GM19438 (cell line): Measurements from ENCODE around the gene HMGB4.

Source experiments
- ATAC-seq: cut with Tn5 transposase; IDR thresholded peaks from one replicate; pipeline ENCODE4 v1.9.1; 2021; ENCODE audit warnings: low read depth; ENCODE audit not compliant: unreplicated experiment

HMGB4 gene

DNA sequence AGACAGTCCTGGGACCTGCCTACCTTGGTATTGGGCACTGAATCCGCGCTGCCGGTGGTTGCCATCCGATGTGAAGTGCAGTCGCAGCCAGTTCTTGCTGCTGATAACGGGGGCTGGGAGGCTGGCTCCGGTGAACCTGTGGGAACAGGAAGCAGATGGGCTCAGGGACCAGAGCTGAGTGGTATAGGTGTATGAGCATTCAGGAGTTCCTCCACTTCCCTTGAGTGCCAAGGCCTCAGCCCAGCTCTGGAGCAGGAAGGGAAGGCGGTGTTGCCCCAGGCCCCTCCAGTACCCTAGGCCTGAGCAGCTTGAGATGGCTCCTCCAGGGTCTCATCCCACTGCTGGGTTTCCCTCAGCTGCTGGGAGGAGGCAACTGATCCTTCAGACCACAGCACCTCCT, 17.0 kb upstream of the HMGB4 start:
- ATAC-seq, result no peak

DNA sequence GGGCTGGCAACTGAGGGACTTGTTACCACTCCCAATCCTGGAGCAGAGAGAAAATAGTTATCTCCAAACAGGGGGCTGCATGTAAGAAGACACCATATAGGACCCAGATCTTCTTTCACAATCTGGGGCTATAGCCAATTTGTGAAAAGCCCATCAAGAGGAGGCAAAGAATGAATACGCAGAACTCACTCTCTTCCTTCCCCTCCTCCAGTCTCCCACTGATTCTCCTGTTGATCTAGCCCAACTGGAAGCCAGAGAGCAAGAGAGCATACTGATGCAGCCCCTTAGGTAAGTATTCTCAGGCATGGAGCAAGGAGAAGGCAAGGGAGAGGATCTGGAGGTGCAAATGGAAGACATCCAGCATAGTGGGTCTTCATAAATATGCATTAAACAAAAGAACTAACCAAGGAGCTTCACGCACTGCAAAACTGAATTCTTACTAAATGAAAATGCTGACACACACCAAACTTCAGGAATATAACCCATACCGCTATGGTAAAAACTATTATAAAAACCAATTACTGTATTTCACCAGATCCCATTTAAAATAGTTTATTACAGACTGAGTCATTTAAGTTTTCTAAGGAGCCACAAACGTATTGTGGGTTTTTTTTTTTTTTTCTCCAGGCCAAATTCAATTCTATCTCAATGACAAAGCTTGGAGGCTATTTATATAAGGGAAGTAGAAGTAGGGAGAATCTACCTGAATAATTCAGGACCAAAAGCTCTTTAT, 15.5 kb upstream of the HMGB4 start:
- no peak for ATAC-seq

DNA sequence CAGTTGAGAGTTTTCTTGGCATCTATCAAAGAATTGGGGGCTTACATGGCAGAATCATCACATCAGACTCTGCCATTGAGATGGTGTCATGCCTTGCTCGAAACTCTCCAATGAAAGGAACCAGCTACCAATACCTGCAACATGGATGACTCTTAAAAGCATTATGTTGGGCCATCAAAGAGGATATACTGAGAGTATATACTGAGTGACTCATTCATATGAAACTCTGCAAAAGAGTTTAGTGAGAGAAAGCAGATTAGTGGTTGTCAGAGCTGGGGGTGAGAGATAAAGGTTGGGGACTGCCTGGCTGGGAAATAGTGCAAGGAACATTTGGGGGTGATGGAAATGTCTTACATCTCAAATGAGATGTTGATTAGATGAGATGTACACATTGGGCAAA, 14.7 kb upstream of the HMGB4 start:
- ATAC-seq, result no peak

DNA sequence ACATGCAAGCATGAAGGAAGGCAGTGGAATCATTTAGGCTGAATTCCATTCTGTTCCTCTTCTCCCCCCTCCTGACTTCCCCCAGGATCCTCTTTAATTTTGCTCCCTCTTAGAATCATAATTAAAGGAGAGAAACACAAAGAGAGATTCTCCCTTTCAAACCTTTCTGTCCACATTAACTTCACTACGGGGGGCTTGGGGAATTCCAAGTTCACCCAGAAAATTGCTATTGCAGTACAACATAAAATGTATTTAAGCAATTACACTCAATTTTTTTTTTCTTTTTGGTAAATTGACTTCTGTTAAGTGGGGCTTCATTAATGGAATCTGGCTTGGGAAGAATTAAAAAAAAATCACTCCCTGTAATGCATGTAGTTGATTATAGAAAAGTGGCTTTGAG, 13.4 kb upstream of the HMGB4 start:
- ATAC-seq, result no peak

DNA sequence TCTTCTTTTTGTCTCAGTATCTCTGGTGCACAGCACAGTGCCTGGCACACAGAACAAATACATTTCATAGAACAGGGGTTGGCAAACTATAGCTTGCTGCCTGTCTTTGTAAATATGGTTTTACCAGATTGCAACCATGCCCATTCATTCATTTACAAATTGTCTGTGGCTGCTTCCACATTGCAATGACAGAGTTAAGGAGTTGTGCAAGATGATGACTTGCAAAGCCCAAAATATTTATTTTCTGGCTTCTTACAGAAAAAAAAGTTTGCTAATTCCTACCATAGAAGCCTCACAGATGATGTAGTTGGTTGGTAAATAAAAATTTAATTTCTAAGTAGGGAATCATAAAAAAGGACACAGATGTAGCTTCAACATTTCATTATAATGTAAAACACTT, 11.2 kb upstream of the HMGB4 start:
- no peak for ATAC-seq

DNA sequence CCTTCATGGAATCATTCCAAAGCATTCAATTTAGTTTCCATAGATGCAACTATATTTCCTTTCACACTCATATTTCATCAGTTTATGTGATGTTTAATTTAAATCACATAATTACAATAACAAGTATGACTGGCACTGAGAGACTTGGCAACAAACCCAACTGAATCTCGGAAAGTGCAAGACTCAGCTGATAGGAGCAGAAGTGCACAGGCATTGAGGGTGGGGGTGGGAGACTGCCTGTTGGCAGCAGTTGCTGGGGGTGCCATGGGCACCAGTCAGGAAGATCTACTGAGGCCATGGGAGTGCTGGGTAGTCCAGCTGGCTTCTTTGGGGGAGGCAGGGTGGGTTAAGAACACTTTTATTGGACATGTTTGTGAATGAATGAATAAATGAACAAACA, 10.4 kb upstream of the HMGB4 start:
- no peak for ATAC-seq

DNA sequence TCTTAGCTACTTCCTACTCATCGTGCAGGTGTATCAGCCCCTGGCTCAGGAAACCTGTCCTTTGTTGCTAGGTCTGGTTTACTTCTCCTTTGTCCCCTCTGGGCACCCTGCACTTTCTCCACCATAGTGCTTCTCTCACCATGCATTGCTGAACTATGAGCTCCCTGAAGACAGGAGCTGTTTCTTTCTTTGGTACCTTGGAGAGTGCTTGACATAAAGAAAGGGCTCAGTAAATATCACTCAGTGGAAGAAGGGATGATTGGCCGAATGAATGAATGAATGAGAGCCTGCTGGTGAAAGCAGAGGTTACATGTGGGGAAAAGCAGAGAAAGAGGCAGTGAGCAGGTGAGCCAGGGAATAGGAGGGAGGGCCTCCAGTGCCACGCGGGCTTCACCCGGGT, 9.8 kb upstream of the HMGB4 start:
- no peak for ATAC-seq

DNA sequence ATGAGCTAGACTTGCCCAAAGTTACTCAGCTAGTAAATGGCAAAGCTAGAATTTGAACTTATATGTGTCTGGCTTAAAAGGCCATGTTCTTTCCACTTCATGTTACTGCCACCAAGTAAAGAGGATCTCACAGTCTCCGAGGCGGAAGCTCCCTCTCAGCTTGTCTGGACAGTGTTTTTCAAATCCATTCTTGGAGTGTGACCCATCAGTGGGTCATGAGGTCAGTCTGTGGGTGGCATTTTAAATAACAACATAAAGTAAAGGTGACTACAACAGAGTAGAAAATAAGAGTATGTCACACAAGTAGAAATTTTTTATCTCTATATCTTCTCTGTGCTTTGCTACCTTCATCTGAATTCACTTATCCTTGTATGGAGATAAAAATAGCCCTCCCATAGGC, 3.2 kb upstream of the HMGB4 start:
- no peak for ATAC-seq

DNA sequence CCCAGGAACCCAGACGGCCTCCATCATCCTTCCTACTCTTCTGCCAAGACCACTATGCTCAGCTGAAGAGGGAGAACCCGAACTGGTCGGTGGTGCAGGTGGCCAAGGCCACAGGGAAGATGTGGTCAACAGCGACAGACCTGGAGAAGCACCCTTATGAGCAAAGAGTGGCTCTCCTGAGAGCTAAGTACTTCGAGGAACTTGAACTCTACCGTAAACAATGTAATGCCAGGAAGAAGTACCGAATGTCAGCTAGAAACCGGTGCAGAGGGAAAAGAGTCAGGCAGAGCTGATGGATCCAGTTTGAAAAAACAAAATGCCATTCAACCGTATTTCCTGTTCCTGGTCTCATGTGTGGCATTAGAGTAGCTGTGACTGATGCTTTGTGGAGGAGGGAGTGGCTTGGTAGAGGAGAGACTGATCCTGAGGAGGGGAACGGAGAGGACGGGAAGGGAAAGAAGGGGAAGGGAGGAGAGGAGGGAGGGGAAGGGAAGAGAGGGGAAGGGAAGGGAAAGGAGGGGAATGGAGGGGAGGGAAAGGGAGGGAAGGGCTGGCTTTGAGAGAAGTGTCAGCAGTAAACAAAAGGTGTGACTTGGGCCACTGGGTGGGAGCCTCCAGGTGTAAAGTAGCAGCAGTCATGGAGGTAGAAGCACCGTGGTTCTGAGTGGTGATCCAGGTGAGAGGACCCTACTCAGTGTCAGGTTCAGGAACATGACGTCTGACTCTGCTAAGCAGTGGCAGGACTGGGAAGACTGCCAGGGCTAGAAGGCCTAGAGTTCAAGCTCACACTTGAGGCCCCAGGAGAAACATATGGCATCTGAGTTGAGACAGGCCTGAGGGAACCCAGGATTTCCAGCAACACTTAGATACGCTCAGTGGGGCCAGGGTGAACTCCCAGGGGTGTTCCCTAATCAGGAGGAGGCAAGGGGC, 846 bp downstream of the HMGB4 start:
- no peak for ATAC-seq

DNA sequence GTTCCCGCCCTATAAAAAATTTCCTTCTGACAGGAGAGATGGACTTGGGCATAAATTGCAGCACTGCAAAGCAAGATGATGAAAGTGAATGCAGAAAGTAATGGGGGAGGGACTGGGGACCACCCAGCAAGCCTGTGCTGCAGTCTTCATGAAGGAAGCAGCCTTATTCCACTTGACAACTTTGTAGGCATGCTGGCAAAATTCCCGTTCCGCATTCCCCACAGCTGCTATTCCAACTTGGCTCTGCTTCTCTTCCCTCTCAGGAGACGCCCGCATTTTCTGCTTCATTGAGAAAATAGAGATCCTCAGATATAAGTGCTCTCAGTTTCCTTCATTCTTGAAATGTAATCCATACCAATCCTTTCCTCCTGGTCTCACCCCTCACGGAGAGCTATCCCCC, 2.4 kb downstream of the HMGB4 start:
- ATAC-seq, result no peak

DNA sequence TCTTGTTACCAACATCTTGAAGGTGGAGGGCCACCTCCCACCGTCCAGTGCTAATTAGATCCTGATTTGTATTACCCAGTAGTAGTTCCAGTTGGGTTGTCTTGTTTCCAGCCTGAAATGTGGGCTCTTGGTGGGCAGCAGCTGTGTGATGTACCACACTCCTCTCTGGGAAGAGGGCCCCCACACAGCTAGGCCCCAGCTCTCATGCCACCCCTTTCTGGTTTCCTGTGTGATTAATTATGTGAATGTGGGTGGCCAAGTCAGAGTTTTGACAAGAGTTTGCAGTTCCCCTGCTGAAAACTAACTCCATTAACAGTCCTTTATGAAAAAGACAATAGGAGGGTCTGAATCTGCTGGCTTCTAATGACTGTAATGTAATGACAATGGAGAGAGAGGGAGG, 3.8 kb downstream of the HMGB4 start:
- no peak for ATAC-seq

DNA sequence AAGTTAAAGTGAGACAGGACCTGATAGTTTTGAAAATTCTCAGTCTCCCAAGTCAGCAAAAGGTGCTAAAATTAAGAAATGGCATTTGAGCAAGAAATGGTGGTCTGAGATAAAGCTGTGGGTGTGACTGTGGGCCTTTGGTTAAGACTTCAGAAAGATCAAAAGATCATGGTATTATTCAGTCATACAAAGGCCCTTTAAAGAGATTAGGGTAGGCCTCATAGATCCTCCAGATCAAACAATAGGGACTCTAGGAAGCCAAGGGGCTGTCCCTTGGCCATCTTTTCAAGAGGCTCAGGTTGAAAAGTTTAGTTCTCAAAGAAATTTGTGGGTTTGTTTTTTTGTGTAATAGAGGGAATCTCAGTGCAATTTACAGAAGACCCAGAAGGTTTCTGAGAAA, 8.4 kb downstream of the HMGB4 start:
- ATAC-seq, result no peak

DNA sequence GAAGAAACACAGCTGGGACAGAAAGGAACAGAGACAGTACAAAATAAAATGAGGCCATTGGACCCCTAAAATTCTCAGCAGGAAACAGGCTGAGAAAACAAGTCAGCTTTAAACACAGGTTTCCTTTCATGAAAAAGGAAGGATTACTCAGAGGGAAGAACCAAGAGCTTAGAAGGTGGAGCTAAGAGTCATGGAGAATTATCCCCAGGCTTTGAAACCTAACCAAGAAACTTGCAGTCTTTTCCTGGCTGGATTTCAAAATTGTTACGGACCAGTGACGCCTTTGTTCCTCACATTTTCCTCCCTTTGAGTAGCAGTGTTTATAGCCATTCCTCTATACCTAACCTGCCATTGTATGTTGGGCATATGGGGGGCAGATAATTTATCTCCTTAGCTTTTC, 8.8 kb downstream of the HMGB4 start:
- no peak for ATAC-seq

DNA sequence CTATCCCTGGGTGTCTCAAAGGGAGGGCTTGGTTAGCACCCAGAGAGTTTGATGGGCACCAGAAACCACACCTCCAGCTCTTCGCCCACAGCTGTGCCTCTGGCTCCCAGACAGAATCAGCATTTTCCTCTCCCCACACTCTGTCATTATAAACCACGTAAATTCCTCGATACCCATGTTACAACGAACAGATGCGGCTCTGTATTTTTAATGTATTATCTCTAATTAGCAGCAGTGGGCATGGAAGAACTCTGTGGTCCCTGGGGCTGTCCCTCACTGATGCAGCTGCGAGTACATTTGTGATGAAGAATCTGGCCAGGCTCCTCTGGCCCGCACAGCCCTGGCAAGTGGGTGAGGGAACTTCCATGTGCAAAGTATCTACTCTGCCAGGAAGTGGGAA, 10.8 kb downstream of the HMGB4 start:
- ATAC-seq, result no peak

DNA sequence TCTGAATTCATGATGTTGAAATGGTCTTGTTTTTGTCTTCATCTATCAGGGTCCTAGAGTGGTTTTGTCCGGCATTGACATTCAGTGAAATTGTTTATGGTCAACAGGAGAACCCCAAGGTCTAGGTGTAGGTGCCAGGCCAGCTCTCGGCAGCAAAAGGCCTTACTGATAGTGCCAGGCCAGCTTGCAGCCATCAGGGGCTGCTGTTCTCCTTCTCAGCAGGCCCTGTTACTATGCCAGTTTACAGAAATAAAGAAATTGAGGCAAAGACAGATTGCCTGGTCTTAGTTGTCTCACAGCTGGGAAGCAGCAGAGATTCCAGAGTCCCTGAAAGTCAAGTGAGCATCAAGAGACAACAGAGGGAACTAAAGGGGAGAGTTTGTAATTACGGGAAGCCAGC, 12.0 kb downstream of the HMGB4 start:
- ATAC-seq, result no peak

DNA sequence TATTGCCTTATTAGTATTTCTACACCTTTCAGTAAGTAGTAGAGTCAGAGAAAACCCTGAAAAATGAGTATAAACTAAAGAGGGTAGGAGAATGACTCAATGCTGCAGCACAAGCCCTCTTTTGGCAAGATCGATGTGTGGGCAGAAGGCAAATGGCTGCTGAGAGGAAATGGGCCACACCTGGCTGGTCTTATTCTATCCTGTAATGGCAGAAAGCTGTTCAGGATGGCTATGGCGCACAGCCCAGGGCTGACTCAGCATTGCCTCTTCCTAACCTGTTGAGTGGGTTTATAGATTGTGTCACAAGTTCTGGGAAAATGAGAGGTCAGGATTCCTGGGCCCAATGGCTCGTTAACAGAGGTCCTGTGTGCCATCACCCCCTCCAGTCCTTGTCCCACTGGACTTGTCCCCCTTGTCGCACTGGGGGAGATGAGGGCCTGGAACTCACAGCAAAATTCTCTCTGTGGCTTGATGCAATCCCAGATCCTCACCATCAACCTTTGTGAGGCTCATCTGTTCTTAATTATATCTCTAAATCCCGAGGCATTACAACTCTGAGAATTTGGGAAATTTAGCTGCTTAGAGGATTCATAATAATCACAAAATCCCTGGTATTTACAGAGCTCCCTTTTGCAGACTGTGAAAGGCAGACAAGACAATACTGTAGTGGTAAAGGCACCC, 13.2 kb downstream of the HMGB4 start:
- ATAC-seq, result no peak

DNA sequence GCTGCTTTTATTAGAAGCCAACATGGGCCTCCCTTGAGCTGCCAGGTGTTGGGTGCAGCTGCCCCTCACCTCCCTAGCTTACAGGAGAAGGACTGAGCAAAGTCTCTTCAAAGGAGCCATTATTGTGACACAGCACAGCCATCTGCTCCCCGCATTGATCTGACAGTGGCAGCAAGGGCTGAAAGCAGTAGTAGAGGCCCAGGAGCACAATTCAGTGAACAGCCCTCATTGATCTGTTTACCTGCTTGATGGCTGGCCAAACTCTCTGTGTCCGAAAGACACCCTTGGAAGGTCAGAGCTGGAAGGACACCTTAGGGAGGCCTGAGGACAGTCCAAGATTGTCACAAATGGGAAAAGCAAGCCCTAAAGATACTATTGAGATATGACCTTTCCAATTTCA, 14.5 kb downstream of the HMGB4 start:
- no peak for ATAC-seq

DNA sequence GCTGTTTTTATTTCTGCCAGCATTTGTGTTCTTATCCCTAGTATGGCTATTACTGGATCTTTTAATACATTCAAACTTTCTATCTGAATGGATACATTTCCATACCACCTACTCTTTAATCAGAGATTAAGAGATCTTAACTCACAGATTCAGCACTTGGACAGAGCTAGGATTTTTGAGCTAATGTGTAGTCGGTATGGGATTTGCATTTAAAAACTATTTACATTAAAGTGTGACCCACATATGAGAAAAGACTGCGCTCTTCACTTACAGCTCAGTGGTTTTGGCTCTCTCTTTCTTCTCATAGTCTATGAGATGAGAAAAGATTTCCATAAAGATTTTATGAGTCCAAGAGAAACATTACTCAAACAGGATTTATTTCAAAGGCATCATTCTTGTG, 16.4 kb downstream of the HMGB4 start:
- no peak for ATAC-seq

DNA sequence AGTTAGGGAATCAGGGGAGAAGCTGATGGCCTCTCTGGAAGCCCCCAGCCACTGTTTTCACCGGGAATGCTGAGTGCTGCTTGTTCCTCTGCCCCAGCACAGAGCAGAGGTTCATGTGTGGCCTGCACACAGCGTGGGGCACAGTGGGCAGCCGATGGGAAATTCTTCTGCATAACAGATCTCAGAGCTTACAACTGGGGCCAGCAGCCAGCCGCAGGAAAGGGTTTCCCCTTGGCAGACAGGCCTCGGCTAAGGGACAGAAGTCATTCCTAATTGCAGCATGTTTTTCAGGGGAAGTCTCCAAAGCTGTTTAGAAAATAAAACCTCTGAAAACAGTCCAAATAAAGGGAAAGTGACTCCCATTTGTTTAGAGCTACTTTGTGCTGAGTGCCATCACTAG, 22.6 kb downstream of the HMGB4 start:
- ATAC-seq, result no peak

DNA sequence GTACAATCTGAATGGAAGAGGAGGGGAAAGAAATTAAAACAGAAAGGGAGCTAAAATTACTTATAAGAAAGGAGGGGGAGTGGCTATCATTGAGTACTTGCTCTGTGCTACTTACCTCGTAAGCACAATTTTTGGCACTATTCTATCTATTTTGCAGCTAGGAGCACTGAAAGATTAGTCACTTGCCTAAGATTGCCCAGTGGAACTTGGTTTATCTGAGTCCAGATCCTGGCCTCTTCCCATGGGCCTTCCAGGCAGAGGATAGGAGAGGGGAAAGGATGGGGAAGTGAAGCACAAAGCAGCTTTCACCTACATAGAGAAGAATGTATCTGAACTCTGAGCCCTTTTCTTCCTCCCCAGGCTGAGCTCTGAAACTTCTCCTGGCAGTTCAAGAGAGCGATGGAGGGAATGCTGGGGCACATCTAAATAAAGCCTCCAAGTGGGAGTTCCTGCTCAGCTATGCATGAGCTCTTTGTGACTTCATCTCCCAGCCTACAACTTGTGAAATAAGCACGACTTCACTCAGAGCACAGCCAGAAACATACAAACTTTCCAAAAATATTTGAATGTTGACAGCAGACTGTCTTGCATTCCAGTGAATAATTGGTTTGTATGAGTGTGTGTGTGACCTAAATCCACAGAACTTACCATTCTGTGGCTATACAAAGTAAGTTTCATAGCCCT, 29.4 kb downstream of the HMGB4 start:
- no peak for ATAC-seq

DNA sequence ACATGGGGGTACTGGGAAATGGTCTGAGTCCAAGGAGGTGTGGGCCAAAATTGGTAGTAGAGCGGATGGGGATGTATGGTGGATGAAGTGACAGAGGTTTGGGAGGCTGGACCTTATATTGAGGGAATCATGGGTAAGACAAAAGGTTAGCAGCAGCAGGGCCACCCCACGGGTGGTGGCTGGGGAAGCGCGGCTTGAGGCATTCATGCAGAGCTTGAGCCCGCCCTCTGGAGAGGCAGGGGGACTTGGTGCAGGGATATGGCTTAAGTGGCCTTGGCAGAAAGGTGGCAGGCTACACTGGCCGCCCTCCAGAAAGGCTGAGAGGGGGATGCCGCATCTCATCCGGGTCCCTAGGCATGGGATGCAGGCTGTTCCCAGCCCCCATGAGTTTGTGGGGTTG, 31.5 kb downstream of the HMGB4 start:
- ATAC-seq, result no peak
